ENCODE measurements around the gene MIOS.

MIOS gene

DNA sequence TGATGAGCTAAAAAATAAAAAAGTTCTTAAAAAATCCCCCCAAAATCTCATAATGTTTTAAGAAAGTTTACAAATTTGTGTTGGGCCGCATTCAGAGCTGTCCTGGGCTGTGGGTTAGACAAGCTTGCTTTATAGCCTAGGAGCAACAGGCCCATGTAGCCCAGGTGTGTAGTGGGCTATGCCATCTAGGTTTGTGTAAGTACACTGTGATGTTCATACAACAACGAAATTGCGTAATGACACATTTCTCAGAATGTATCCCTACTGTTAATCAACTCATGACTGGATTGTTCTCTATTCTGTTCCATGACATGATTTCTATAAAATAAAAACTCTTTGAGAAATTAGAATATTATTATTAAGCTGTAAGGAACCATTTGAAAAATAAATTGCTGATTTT is 13.0 kb downstream of the MIOS start:
- no peaks in the 10 kb centered on the region for H3K27me3 ChIP-seq (ENCODE audit: insufficient read depth, low read length)
- no peak overlapping the region for H3K27ac ChIP-seq (ENCODE audit: low read depth, low read length, poor library complexity, severe bottlenecking)
- H3K4me3 ChIP-seq (ENCODE audit: low read depth, low read length, poor library complexity, severe bottlenecking): no peak overlapping the region
- no peak overlapping the region for H2AFZ ChIP-seq (ENCODE audit: low read length)
- no peaks in the 10 kb centered on the region for H4K20me1 ChIP-seq (ENCODE audit: insufficient read depth, low read length)
- H3K9me3 ChIP-seq (ENCODE audit: low read length): no peaks in the 10 kb centered on the region
- H3K4me2 ChIP-seq (ENCODE audit: low read length): no peak overlapping the region
- H3K4me1 ChIP-seq (ENCODE audit: insufficient read depth, low read length, severe bottlenecking): no peaks in the 10 kb centered on the region
- TF ChIP-seq EZH2 (IDR thresholded peaks at IDR 0.05; ENCODE audit: borderline replicate concordance, low read length) (no peak), CTCF (IDR thresholded peaks at IDR 0.05; ENCODE audit: low read length) (no peak)
- no peaks in the 10 kb centered on the region for H3K79me2 ChIP-seq (ENCODE audit: insufficient read depth, low read length)
- H3K9me2 ChIP-seq (ENCODE audit: low read depth, low read length): no peaks in the 10 kb centered on the region
- H3K9ac ChIP-seq (ENCODE audit: low read length): no peak overlapping the region
- peaks cover 24% of the 10 kb centered on the region for H3K36me3 ChIP-seq (ENCODE audit: insufficient read depth, low read length)
- H3F3A ChIP-seq (ENCODE audit: insufficient read depth, low read length): no peaks in the 10 kb centered on the region

DNA sequence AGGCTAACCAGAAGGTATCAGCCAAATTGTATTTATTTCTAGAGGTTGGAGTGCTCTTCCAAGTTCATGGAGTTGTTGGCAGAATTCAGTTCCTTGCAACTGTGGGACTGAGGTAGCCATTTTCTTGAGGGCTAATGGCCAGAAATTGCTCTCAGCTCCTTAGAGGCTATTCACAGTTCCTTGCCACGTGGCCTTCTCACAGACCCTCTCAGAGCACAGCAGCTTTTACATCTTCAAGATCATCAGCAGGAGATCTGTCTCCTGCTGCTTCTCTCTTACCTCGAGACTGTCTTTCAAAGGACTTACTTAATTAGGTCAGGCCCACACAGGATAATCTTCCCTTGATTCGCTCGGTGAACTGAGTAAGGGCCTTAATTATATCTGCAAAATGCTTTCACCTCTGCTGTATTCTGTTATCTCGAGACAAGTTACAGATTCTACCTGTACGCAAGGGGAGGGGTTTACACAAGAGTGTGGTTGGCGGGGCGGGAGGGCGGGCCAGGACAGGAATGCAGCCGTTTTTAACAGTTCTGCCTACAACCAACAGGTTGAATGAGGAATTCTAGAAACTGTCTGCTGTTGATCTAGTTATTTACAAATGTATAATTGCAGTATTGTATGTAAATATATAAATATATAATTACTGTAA is 15.0 kb downstream of the MIOS start:
- Histone ChIP-seq H3F3A (ENCODE audit: insufficient read depth, low read length) (no peaks in the 10 kb centered on the region), H3K79me2 (ENCODE audit: insufficient read depth, low read length) (no peaks in the 10 kb centered on the region), H3K9ac (ENCODE audit: low read length) (no peak overlapping the region), H3K9me2 (ENCODE audit: low read depth, low read length) (no peaks in the 10 kb centered on the region), H3K4me1 (ENCODE audit: insufficient read depth, low read length, severe bottlenecking) (no peaks in the 10 kb centered on the region), H3K9me3 (ENCODE audit: low read length) (no peaks in the 10 kb centered on the region), H3K4me2 (ENCODE audit: low read length) (no peak overlapping the region), H3K4me3 (ENCODE audit: low read depth, low read length, poor library complexity, severe bottlenecking) (no peak overlapping the region), H3K27ac (ENCODE audit: low read depth, low read length, poor library complexity, severe bottlenecking) (no peak overlapping the region), H3K36me3 (ENCODE audit: insufficient read depth, low read length) (peaks cover 26% of the 10 kb centered on the region), H2AFZ (ENCODE audit: low read length) (no peak overlapping the region), H4K20me1 (ENCODE audit: insufficient read depth, low read length) (no peaks in the 10 kb centered on the region), H3K27me3 (ENCODE audit: insufficient read depth, low read length) (no peaks in the 10 kb centered on the region)
- TF ChIP-seq EZH2 (IDR thresholded peaks at IDR 0.05; ENCODE audit: borderline replicate concordance, low read length): no peak
- no peak for TF ChIP-seq CTCF (IDR thresholded peaks at IDR 0.05; ENCODE audit: low read length)

DNA sequence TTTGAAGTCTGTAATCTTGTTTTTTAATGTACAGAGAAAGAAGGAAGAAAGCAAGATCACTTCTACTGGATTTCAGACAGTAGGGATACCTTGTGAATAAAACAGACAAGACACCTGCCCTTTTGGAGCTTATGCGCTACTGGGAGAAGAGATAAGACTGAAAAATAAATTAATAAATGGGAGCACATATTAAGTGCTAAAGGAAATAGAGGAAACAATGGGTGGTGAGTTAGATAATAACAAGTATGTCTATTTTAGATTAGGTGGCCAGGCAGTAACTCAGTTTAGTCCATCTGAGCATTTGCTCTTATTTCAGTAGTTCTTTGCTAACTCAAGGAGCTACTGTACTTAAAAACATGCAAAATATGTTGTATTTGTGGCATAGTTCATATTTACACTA is 15.9 kb downstream of the MIOS start:
- Histone ChIP-seq H3F3A (ENCODE audit: insufficient read depth, low read length) (no peaks in the 10 kb centered on the region), H3K4me2 (ENCODE audit: low read length) (no peak overlapping the region), H3K27ac (ENCODE audit: low read depth, low read length, poor library complexity, severe bottlenecking) (no peak overlapping the region), H2AFZ (ENCODE audit: low read length) (no peak overlapping the region), H3K79me2 (ENCODE audit: insufficient read depth, low read length) (no peaks in the 10 kb centered on the region), H3K9ac (ENCODE audit: low read length) (no peak overlapping the region), H3K4me3 (ENCODE audit: low read depth, low read length, poor library complexity, severe bottlenecking) (no peak overlapping the region), H3K9me2 (ENCODE audit: low read depth, low read length) (no peaks in the 10 kb centered on the region), H3K27me3 (ENCODE audit: insufficient read depth, low read length) (no peaks in the 10 kb centered on the region), H3K4me1 (ENCODE audit: insufficient read depth, low read length, severe bottlenecking) (no peaks in the 10 kb centered on the region), H3K36me3 (ENCODE audit: insufficient read depth, low read length) (peaks cover 26% of the 10 kb centered on the region), H4K20me1 (ENCODE audit: insufficient read depth, low read length) (no peaks in the 10 kb centered on the region), H3K9me3 (ENCODE audit: low read length) (no peaks in the 10 kb centered on the region)
- TF ChIP-seq CTCF (IDR thresholded peaks at IDR 0.05; ENCODE audit: low read length) (no peak), EZH2 (IDR thresholded peaks at IDR 0.05; ENCODE audit: borderline replicate concordance, low read length) (no peak)
